Mesendoderm (in vitro differentiated cells): ENCODE results near the gene AGAP1.

ENCODE experiments used
- DNase-seq: peaks from one replicate; pipeline ENCODE4 v3.0.0; 2013
- H2AK5ac ChIP-seq: 2 replicates; pipeline ENCODE4 v1.6.1; 2013; ENCODE audit warnings: low read length, inconsistent platforms
- H2BK120ac ChIP-seq: 2 replicates; pipeline ENCODE4 v1.6.1; 2013; ENCODE audit warnings: low read depth, mild to moderate bottlenecking, low read length, moderate library complexity, mixed read lengths
- H2BK15ac ChIP-seq: replicated peaks from 2 replicates; pipeline ENCODE4 v1.6.1; 2013; ENCODE audit warnings: low read depth, mild to moderate bottlenecking, moderate library complexity
- H2BK5ac ChIP-seq: 2 replicates; pipeline ENCODE4 v1.6.1; 2013; ENCODE audit warnings: low read length, inconsistent platforms
- H3K18ac ChIP-seq: 2 replicates; pipeline ENCODE4 v1.6.1; 2013; ENCODE audit warnings: mild to moderate bottlenecking, low read length, mixed read lengths
- H3K23ac ChIP-seq: one replicate; pipeline ENCODE4 v1.6.1; 2013; ENCODE audit warnings: low read length
- H3K27ac ChIP-seq: 2 replicates; pipeline ENCODE4 v1.5.1; 2013; ENCODE audit warnings: low read depth, mild to moderate bottlenecking, inconsistent platforms, low read length, moderate library complexity
- H3K27me3 ChIP-seq: 2 replicates; pipeline ENCODE4 v1.6.1; 2013; ENCODE audit warnings: low read length, control low read depth, mild to moderate bottlenecking, inconsistent platforms; ENCODE audit not compliant: insufficient read depth, poor library complexity
- H3K36me3 ChIP-seq: 2 replicates; pipeline ENCODE4 v1.6.1; 2013; ENCODE audit warnings: low read length, inconsistent platforms; ENCODE audit not compliant: control insufficient read depth, insufficient read depth
- H3K4ac ChIP-seq: one replicate; pipeline ENCODE4 v1.6.1; 2013; ENCODE audit warnings: low read depth, mild to moderate bottlenecking, low read length, moderate library complexity
- H3K4me1 ChIP-seq: 2 replicates; pipeline ENCODE4 v1.6.1; 2013; ENCODE audit warnings: low read depth, low read length, inconsistent platforms; ENCODE audit not compliant: control insufficient read depth
- H3K4me2 ChIP-seq: 2 replicates; pipeline ENCODE4 v1.6.1; 2013; ENCODE audit warnings: low read length
- H3K4me3 ChIP-seq: 2 replicates; pipeline ENCODE4 v1.5.1; 2013; ENCODE audit warnings: mild to moderate bottlenecking, low read length
- H3K56ac ChIP-seq: one replicate; pipeline ENCODE4 v1.6.1; 2013; ENCODE audit warnings: low read length
- H3K79me1 ChIP-seq: 2 replicates; pipeline ENCODE4 v1.6.1; 2013; ENCODE audit warnings: low read length, inconsistent platforms
- H3K79me2 ChIP-seq: 2 replicates; pipeline ENCODE4 v1.6.1; 2013; ENCODE audit warnings: mild to moderate bottlenecking, low read length; ENCODE audit not compliant: control insufficient read depth, insufficient read depth
- H3K9ac ChIP-seq: 2 replicates; pipeline ENCODE4 v1.6.1; 2013; ENCODE audit warnings: low read length, inconsistent platforms
- H4K5ac ChIP-seq: one replicate; pipeline ENCODE4 v1.6.1; 2013; ENCODE audit warnings: low read length
- H4K8ac ChIP-seq: one replicate; pipeline ENCODE4 v1.6.1; 2013; ENCODE audit warnings: low read depth, mild to moderate bottlenecking, control low read depth, low read length, moderate library complexity
- WGBS: extraction: QIAGEN DNeasy Blood & Tissue Kit; methylation state at CpG from one replicate; pipeline ENCODE4 v1.1.7; 2013; ENCODE audit warnings: low lambda C conversion rate, missing lambda C conversion rate; ENCODE audit not compliant: insufficient coverage; ENCODE audit errors: extremely low coverage; 5-methylcytosine and 5-hydroxymethylcytosine counted together

Gene AGAP1

DNA sequence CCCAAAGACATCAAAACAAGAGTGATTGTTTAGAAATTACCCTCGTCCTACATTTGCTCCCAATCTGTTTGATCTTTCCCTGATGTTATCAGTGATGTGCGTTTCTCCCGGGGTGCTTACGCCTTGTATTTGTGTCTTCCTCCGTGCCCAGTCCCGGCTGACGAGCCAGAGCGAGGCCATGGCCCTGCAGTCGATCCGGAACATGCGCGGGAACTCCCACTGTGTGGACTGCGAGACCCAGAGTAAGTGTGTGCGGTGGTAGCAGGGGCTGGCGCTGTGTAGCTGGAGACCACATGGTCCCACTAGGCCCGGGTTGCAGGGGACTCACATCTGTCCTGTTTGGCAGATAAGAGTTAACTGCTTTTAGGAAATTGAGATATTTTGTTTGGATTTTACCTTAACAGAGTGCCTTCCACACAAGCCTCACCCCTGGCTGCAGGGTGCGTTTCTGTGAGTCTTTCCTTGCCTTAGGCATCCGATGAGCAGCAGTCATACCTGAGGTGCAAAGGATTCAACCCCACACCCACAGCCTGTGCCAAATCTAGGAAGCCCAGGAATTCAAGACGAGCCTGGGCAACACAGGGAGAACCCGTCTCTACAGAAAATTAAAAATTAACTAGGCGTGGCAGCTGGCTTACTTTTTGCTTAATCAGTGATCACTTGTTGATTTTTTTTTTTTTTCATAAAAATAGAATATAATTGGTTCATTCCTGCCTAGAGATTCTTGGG lies 546.9 kb downstream of the AGAP1 start:
- Histone ChIP-seq H2BK5ac (no peak overlapping the region), H3K27me3 (no peaks in the 10 kb centered on the region), H3K4ac (no peak overlapping the region), H3K4me3 (no peak overlapping the region), H3K27ac (no peak overlapping the region), H4K8ac (no peak overlapping the region), H3K4me1 (no peaks in the 10 kb centered on the region), H3K9ac (no peak overlapping the region), H2BK120ac (no peak overlapping the region), H3K56ac (no peak overlapping the region), H3K23ac (no peak overlapping the region), H3K79me2 (no peaks in the 10 kb centered on the region), H3K4me2 (no peak overlapping the region), H3K36me3 (no peaks in the 10 kb centered on the region), H3K18ac (no peak overlapping the region), H2AK5ac (no peak overlapping the region), H3K79me1 (no peaks in the 10 kb centered on the region), H2BK15ac (no peak overlapping the region), H4K5ac (no peak overlapping the region)
- DNase-seq: no peak
- no CpG with 5 or more reads among the region's 21 CpGs for WGBS

- H3K79me2 ChIP-seq: no peaks in the 10 kb centered on the region
- H3K9ac ChIP-seq: no peak overlapping the region
- no peak overlapping the region for H2BK5ac ChIP-seq
- no peak overlapping the region for H3K4ac ChIP-seq
- no peak overlapping the region for H3K4me2 ChIP-seq
- no peak overlapping the region for H3K18ac ChIP-seq
- H3K36me3 ChIP-seq: no peaks in the 10 kb centered on the region
- no peak overlapping the region for H3K27ac ChIP-seq
- no peak overlapping the region for H3K23ac ChIP-seq
- no peak overlapping the region for H2AK5ac ChIP-seq
- H2BK120ac ChIP-seq: no peak overlapping the region
- no peaks in the 10 kb centered on the region for H3K79me1 ChIP-seq
- no peak overlapping the region for H3K56ac ChIP-seq
- no CpG with 5 or more reads among the region's 8 CpGs for WGBS
- DNase-seq: no peak
- no peak overlapping the region for H4K5ac ChIP-seq
- no peak overlapping the region for H3K4me3 ChIP-seq
- no peaks in the 10 kb centered on the region for H3K4me1 ChIP-seq
- H2BK15ac ChIP-seq: no peak overlapping the region
- H3K27me3 ChIP-seq: no peaks in the 10 kb centered on the region
- H4K8ac ChIP-seq: no peak overlapping the region
Measured at GRCh38 chr2:236041616-236042015, 547.8 kb downstream of the AGAP1 start.

DNA sequence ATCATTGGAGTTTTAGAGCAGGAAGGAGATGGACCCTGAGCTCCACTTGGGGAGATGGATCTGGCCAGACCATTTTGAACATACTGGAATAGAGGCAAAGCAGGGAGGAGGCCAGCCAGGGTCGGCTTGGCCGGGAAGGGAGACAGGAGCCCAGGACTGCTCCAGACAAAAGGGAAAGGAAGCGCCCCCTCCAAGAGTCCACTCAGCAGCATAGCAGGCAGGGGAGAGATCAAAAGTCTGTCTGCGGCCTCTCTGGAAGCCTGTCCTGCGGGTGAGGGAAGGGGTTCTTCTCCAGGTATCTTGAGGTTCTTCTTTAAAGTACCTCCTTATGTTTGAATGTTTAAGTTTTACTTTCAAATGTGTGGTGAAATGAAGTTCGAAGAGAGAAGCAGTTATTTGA lies 548.2 kb downstream of the AGAP1 start:
- no peak overlapping the region for H3K23ac ChIP-seq
- no peak overlapping the region for H3K4me3 ChIP-seq
- H3K27me3 ChIP-seq: no peaks in the 10 kb centered on the region
- no peaks in the 10 kb centered on the region for H3K36me3 ChIP-seq
- no peak overlapping the region for H3K9ac ChIP-seq
- H3K79me2 ChIP-seq: no peaks in the 10 kb centered on the region
- H3K4me1 ChIP-seq: no peaks in the 10 kb centered on the region
- H2BK5ac ChIP-seq: no peak overlapping the region
- H3K79me1 ChIP-seq: no peaks in the 10 kb centered on the region
- no peak overlapping the region for H3K4ac ChIP-seq
- no peak overlapping the region for H4K5ac ChIP-seq
- no peak for DNase-seq
- H2AK5ac ChIP-seq: no peak overlapping the region
- no peak overlapping the region for H3K4me2 ChIP-seq
- no peak overlapping the region for H3K27ac ChIP-seq
- no peak overlapping the region for H3K56ac ChIP-seq
- no CpG with 5 or more reads among the region's 6 CpGs for WGBS
- no peak overlapping the region for H3K18ac ChIP-seq
- no peak overlapping the region for H2BK15ac ChIP-seq
- H2BK120ac ChIP-seq: no peak overlapping the region
- no peak overlapping the region for H4K8ac ChIP-seq

GRCh38 chr2:236044191-236044590 lies 550.3 kb downstream of the AGAP1 start:
- no peak overlapping the region for H3K27ac ChIP-seq
- H3K4me2 ChIP-seq: no peak overlapping the region
- H2AK5ac ChIP-seq: no peak overlapping the region
- DNase-seq: no peak
- WGBS: no CpG with 5 or more reads among the region's 6 CpGs
- no peak overlapping the region for H3K9ac ChIP-seq
- no peak overlapping the region for H2BK15ac ChIP-seq
- no peak overlapping the region for H2BK120ac ChIP-seq
- H4K5ac ChIP-seq: no peak overlapping the region
- no peaks in the 10 kb centered on the region for H3K4me1 ChIP-seq
- H3K4ac ChIP-seq: no peak overlapping the region
- no peaks in the 10 kb centered on the region for H3K79me2 ChIP-seq
- H3K79me1 ChIP-seq: no peaks in the 10 kb centered on the region
- no peak overlapping the region for H4K8ac ChIP-seq
- no peak overlapping the region for H3K18ac ChIP-seq
- H3K36me3 ChIP-seq: no peaks in the 10 kb centered on the region
- no peak overlapping the region for H3K4me3 ChIP-seq
- H3K27me3 ChIP-seq: no peaks in the 10 kb centered on the region
- H2BK5ac ChIP-seq: no peak overlapping the region
- H3K56ac ChIP-seq: no peak overlapping the region
- H3K23ac ChIP-seq: no peak overlapping the region

DNA sequence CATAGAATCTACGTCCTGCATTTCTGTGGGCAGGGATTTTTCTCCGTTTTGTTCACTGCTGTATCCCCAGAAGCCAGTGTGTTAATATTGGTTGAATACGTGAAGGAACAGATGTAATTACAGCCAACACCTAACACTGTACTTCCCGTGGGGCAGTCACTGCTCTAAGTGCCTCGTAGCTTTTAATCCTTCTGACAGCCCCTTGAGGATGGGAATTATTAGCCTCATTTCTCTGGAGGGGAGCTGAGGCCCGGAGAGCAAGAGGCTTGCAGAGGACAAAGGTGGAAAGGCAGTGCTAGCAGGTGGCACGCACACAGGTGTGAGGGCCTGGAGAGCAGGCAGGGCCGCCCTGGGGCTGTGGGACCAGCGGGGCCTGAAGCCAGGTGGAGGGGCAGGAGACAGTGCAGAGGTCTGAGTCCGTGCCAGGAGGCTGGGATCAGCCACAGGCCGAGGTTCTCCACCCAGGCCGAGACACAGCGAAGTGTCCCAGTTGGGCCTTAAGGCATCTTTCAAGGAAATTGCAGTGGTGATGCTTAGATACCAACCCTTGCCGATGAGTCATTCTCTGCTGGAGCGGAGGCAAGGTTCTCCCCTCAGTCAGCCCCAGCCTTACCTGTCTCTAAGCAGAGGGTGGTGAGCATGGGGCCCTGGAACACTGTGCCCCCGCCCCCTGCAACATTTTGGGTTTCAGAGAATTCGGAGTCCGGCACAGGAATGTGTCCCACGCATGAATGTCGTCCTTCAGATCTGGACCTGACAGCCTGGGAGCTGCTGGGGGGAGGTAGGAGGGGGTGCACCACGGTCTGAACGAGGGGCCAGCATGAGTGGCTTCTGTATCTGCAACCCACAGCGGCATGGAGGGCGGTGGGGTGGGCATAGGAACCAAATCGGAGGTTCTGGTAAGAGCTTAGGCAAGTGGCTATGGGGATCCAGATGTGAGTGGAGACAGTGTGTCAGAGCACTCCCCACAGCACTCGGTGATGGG lies 551.7 kb downstream of the AGAP1 start:
- Histone ChIP-seq H3K4ac (no peak overlapping the region), H4K5ac (no peak overlapping the region), H2BK15ac (no peak overlapping the region), H3K56ac (no peak overlapping the region), H3K18ac (no peak overlapping the region), H3K27ac (no peak overlapping the region), H3K4me1 (no peaks in the 10 kb centered on the region), H2BK5ac (no peak overlapping the region), H3K23ac (no peak overlapping the region), H2BK120ac (no peak overlapping the region), H4K8ac (no peak overlapping the region), H3K36me3 (no peaks in the 10 kb centered on the region), H3K4me3 (no peak overlapping the region), H3K9ac (no peak overlapping the region), H3K79me1 (no peaks in the 10 kb centered on the region), H2AK5ac (no peak overlapping the region), H3K4me2 (no peak overlapping the region), H3K79me2 (no peaks in the 10 kb centered on the region), H3K27me3 (no peaks in the 10 kb centered on the region)
- no CpG with 5 or more reads among the region's 26 CpGs for WGBS
- peak; percentile 61 for DNase-seq
